Tibial artery (tissue), 4 donors: ENCODE data around the gene PSMA2.

Source experiments
- DNase-seq, 2 donors: peaks; one replicate each; pipeline ENCODE4 v3.0.0-alpha.2; 2019
- H3K27ac ChIP-seq, 2 donors: fragments of 200-600 bp; sonication (generic) in 1 of 2; 1 replicate in 1 of 2; 2 replicates in 1 of 2; pipeline ENCODE4 v1.5.1; 2018 to 2019; ENCODE audit warnings: mild to moderate bottlenecking in 1 of 2
- H3K27me3 ChIP-seq, 2 donors: fragments of 200-600 bp; sonication (generic) in 1 of 2; one replicate each; pipeline versions ENCODE4 v1.5.1 to v1.6.0; 2016 to 2019
- H3K36me3 ChIP-seq, 3 donors: fragments of 200-600 bp; sonication (generic) in 2 of 3; one replicate each; pipeline ENCODE4 v1.5.1; 2016 to 2019; ENCODE audit warnings: mild to moderate bottlenecking in 2 of 3
- H3K4me1 ChIP-seq, 4 donors: fragments of 200-600 bp; sonication (generic) in 2 of 4; 1 replicate in 3 of 4; 2 replicates in 1 of 4; pipeline ENCODE4 v1.5.1; 2016 to 2019
- H3K4me3 ChIP-seq, 2 donors: fragments of 200-600 bp; sonication (generic) in 1 of 2; 1 replicate in 1 of 2; 2 replicates in 1 of 2; pipeline ENCODE4 v1.5.1; 2018 to 2019; ENCODE audit warnings: mild to moderate bottlenecking in 2 of 2
- H3K9me3 ChIP-seq, 3 donors: fragments of 200-600 bp; sonication (generic) in 1 of 3; one replicate each; pipeline ENCODE4 v1.5.1; 2016 to 2019
- CTCF ChIP-seq, 2 experiments: fragments of 200-600 bp in 1 of 2; fragments of 450-650 bp in 1 of 2; IDR thresholded peaks; one replicate each; pipeline ENCODE4 v1.5.1; 2017 to 2019; ENCODE audit warnings: antibody characterized with exemption in 2 of 2, mild to moderate bottlenecking in 1 of 2, moderate library complexity in 1 of 2
- intact Hi-C: fragments of 100-400 bp; cut with DNase I; formaldehyde crosslinking; loops from one replicate; pipeline ENCODE4 v1.15.0; 2023; ENCODE audit warnings: low total_unique reads

PSMA2 gene

GRCh38 chr7:42913591-42913990 lies 18.4 kb downstream of the PSMA2 start:
- no peaks in the 10 kb centered on the region for H3K27me3 ChIP-seq
- H3K27ac ChIP-seq, result no peak overlapping the region
- TF ChIP-seq CTCF (IDR thresholded peaks at IDR 0.05), result no peak
- H3K4me1 ChIP-seq, result peaks cover 0 to 19% (median 10%) of the 10 kb centered on the region in 4 donors
- intact Hi-C loops, result no loop called here
- DNase-seq, result no peak
- H3K9me3 ChIP-seq, result no peaks in the 10 kb centered on the region
- peaks cover 12 to 30% (median 24%) of the 10 kb centered on the region in 3 donors for H3K36me3 ChIP-seq
- H3K4me3 ChIP-seq, result no peak overlapping the region

- no peak for TF ChIP-seq CTCF (IDR thresholded peaks at IDR 0.05)
- peak within 1 kb of the TSS; percentile 66 to 97 for H3K4me3 ChIP-seq
- no peaks in the 10 kb centered on the region for H3K9me3 ChIP-seq
- peak within 1 kb of the TSS; percentile 66 to 87 for H3K27ac ChIP-seq
- peak; percentile 96 to 98 for DNase-seq
- peaks cover 5 to 13% (median 9%) of the 10 kb centered on the region in 3 donors for H3K36me3 ChIP-seq
- H3K27me3 ChIP-seq, result no peaks in the 10 kb centered on the region
- intact Hi-C loops, result no loop called here
- peaks cover 0 to 19% (median 10%) of the 10 kb centered on the region in 4 donors for H3K4me1 ChIP-seq
These were observed 20.2 kb downstream of the PSMA2 start, which contains the start of gene C7orf25 for GRCh38 chr7:42911454-42912447. TSS of gene C7orf25 (minus strand) at chr7:42912070. CDS start at chr7:42910900, 1,170 bp downstream.

GRCh38 chr7:42910306-42910705 lies 21.7 kb downstream of the PSMA2 start:
- no peak for TF ChIP-seq CTCF (IDR thresholded peaks at IDR 0.05)
- intact Hi-C loops, result no loop called here
- Histone ChIP-seq H3K4me1 (peaks cover 0 to 19% (median 10%) of the 10 kb centered on the region in 4 donors), H3K36me3 (peaks cover 0 to under 1% (median 0%) of the 10 kb centered on the region in 3 donors), H3K9me3 (no peaks in the 10 kb centered on the region), H3K4me3 (no peak overlapping the region), H3K27me3 (no peaks in the 10 kb centered on the region), H3K27ac (no peak overlapping the region)
- no peak for DNase-seq

GRCh38 chr7:42907316-42907715 lies 24.7 kb downstream of the PSMA2 start:
- Histone ChIP-seq H3K4me1 (peaks cover 0 to 15% (median 8%) of the 10 kb centered on the region in 4 donors), H3K36me3 (no peaks in the 10 kb centered on the region), H3K27ac (no peak overlapping the region), H3K27me3 (no peaks in the 10 kb centered on the region), H3K4me3 (no peak overlapping the region), H3K9me3 (no peaks in the 10 kb centered on the region)
- DNase-seq, result no peak
- TF ChIP-seq CTCF (IDR thresholded peaks at IDR 0.05), result no peak
- intact Hi-C loops, result no loop called here

- Histone ChIP-seq H3K4me1 (peaks cover 0 to 12% (median 7%) of the 10 kb centered on the region in 4 donors), H3K27ac (no peak overlapping the region), H3K27me3 (no peaks in the 10 kb centered on the region), H3K36me3 (no peaks in the 10 kb centered on the region), H3K4me3 (no peak overlapping the region), H3K9me3 (no peaks in the 10 kb centered on the region)
- intact Hi-C loops, result no loop called here
- no peak for DNase-seq
- TF ChIP-seq CTCF (IDR thresholded peaks at IDR 0.05), result no peak
These were observed 25.8 kb downstream of the PSMA2 start for GRCh38 chr7:42906181-42906580.
